H1 (cell line): Measurements from ENCODE around the gene MEX3D. TPM values are rescaled to one million over a fixed set of nuclear protein-coding genes. Genes with fewer than 3 reads are reported as not detected.

Experiments
- CTCF ChIA-PET: fragments of 300-600 bp; sonication (Branson Sonifier 250); formaldehyde crosslinking; loops from one replicate; lab custom pipeline; 2021; ENCODE audit not compliant: partially characterized antibody; lab: Charles Lee
- POLR2A ChIA-PET: fragments of 300-600 bp; sonication (Branson Sonifier 250); formaldehyde crosslinking; loops from one replicate; lab custom pipeline; 2021; ENCODE audit warnings: inconsistent platforms; ENCODE audit not compliant: partially characterized antibody; lab: Charles Lee
- DNase-seq, 2 experiments: peaks; one replicate each; pipeline versions ENCODE4 v3.0.0 to v3.0.0-alpha.2; 2010 to 2022; ENCODE audit warnings: low spot score in 2 of 2, low read depth in 1 of 2, mixed read lengths in 1 of 2
- FAIRE-seq: peaks from 2 replicates; lab custom pipeline; 2011; peaks lifted over from hg19 to GRCh38; lab: Jason Lieb, UNC
- H2AFZ ChIP-seq: 2 replicates; pipeline ENCODE4 v1.8.1; 2012; ENCODE audit warnings: low read length, inconsistent platforms
- H2AK5ac ChIP-seq: 2 replicates; pipeline ENCODE4 v1.6.1; 2013; ENCODE audit warnings: low read depth, low read length
- H2BK120ac ChIP-seq: replicated peaks from 2 replicates; pipeline ENCODE3; 2013; ENCODE audit warnings: low read depth, low read length, inconsistent platforms
- H2BK12ac ChIP-seq: 2 replicates; pipeline ENCODE4 v1.6.1; 2013; ENCODE audit warnings: low read depth, low read length
- H2BK15ac ChIP-seq: 2 replicates; pipeline ENCODE4 v1.6.1; 2013; ENCODE audit warnings: low read length
- H2BK20ac ChIP-seq: 2 replicates; pipeline ENCODE4 v1.6.1; 2013; ENCODE audit warnings: low read length
- H2BK5ac ChIP-seq: 2 replicates; pipeline ENCODE4 v1.6.1; 2013; ENCODE audit warnings: low read depth, low read length
- H3K14ac ChIP-seq: 2 replicates; pipeline ENCODE4 v1.6.1; 2013; ENCODE audit warnings: inconsistent platforms; ENCODE audit not compliant: insufficient read length
- H3K18ac ChIP-seq: 2 replicates; pipeline ENCODE4 v1.6.1; 2013; ENCODE audit warnings: low read length; ENCODE audit errors: extremely low read depth
- H3K23ac ChIP-seq: 2 replicates; pipeline ENCODE4 v1.6.1; 2013; ENCODE audit warnings: inconsistent platforms; ENCODE audit not compliant: insufficient read length
- H3K23me2 ChIP-seq: 2 replicates; pipeline ENCODE4 v1.6.1; 2013; ENCODE audit warnings: low read depth, low read length
- H3K27ac ChIP-seq: 2 replicates; pipeline ENCODE4 v1.6.1; 2011; ENCODE audit warnings: low read depth, low read length, inconsistent platforms
- H3K27me3 ChIP-seq, 4 experiments: replicated peaks in 1 of 4; 1 replicate in 1 of 4; 2 replicates in 3 of 4; pipeline versions ENCODE4 v1.6.1 to v1.8.1; 2011 to 2013; ENCODE audit warnings: low read length in 3 of 4, mild to moderate bottlenecking in 3 of 4, inconsistent platforms in 2 of 4, mixed read lengths in 2 of 4, moderate library complexity in 1 of 4; ENCODE audit not compliant: control insufficient read depth in 3 of 4, insufficient read depth in 3 of 4; ENCODE audit errors: extremely low read depth in 1 of 4
- H3K36me3 ChIP-seq, 4 experiments: 2 replicates each; pipeline versions ENCODE4 v1.6.1 to v1.8.1; 2011 to 2013; ENCODE audit warnings: mild to moderate bottlenecking in 4 of 4, low read length in 3 of 4, moderate library complexity in 2 of 4, control low read depth in 1 of 4, inconsistent platforms in 1 of 4; ENCODE audit not compliant: insufficient read depth in 4 of 4, control insufficient read depth in 2 of 4
- H3K4ac ChIP-seq: replicated peaks from 2 replicates; pipeline ENCODE3; 2013; ENCODE audit warnings: low read length, low read depth, mixed read lengths, inconsistent platforms; ENCODE audit not compliant: insufficient read length
- H3K4me1 ChIP-seq, 4 experiments: replicated peaks in 1 of 4; 1 replicate in 1 of 4; 2 replicates in 3 of 4; pipeline versions ENCODE4 v1.6.1 to v1.8.1; 2011 to 2013; ENCODE audit warnings: low read length in 3 of 4, inconsistent platforms in 2 of 4, mixed read lengths in 1 of 4; ENCODE audit not compliant: insufficient read depth in 4 of 4, control insufficient read depth in 3 of 4
- H3K4me2 ChIP-seq, 2 experiments: 2 replicates each; pipeline versions ENCODE4 v1.6.1 to v1.8.1; 2011 to 2013; ENCODE audit warnings: low read depth in 2 of 2, low read length in 2 of 2, control low read depth in 1 of 2, inconsistent platforms in 1 of 2, mild to moderate bottlenecking in 1 of 2; ENCODE audit not compliant: insufficient read depth in 1 of 2
- H3K4me3 ChIP-seq, 4 experiments: fragments of 200-600, 300-600 bp in 1 of 4; sonication (generic), shearing (Covaris generic), sonication (Bioruptor Twin) in 1 of 4; 2 replicates each; pipeline versions ENCODE4 v1.5.1 to v1.8.1; 2011 to 2016; ENCODE audit warnings: low read length in 4 of 4, low read depth in 3 of 4, control low read depth in 2 of 4, inconsistent platforms in 2 of 4, mild to moderate bottlenecking in 2 of 4, mixed read lengths in 1 of 4, moderate library complexity in 1 of 4; ENCODE audit not compliant: insufficient read depth in 2 of 4; ENCODE audit errors: extremely low read depth in 1 of 4
- H3K56ac ChIP-seq: replicated peaks from 2 replicates; pipeline ENCODE3; 2013; ENCODE audit warnings: low read depth, mild to moderate bottlenecking, mixed read lengths, low read length, inconsistent platforms; ENCODE audit not compliant: insufficient read length
- H3K79me1 ChIP-seq: 2 replicates; pipeline ENCODE4 v1.6.1; 2013; ENCODE audit warnings: low read depth, low read length, control low read depth
- H3K79me2 ChIP-seq, 2 experiments: 2 replicates each; pipeline versions ENCODE4 v1.6.1 to v1.8.1; 2012 to 2013; ENCODE audit warnings: low read length in 2 of 2, mild to moderate bottlenecking in 2 of 2, inconsistent platforms in 1 of 2; ENCODE audit not compliant: insufficient read depth in 2 of 2, control insufficient read depth in 1 of 2
- H3K9ac ChIP-seq, 4 experiments: replicated peaks in 1 of 4; 1 replicate in 1 of 4; 2 replicates in 3 of 4; pipeline versions ENCODE4 v1.6.1 to v1.8.1; 2011 to 2013; ENCODE audit warnings: low read depth in 3 of 4, low read length in 3 of 4, control low read depth in 2 of 4, mild to moderate bottlenecking in 2 of 4, moderate library complexity in 2 of 4, inconsistent platforms in 1 of 4; ENCODE audit errors: extremely low read depth in 1 of 4
- H3K9me3 ChIP-seq, 2 experiments: 2 replicates each; pipeline versions ENCODE4 v1.6.1 to v1.8.1; 2012 to 2013; ENCODE audit warnings: mild to moderate bottlenecking in 2 of 2, moderate library complexity in 2 of 2, control low read depth in 1 of 2, inconsistent platforms in 1 of 2, low read depth in 1 of 2, low read length in 1 of 2, mixed read lengths in 1 of 2; ENCODE audit not compliant: insufficient read depth in 2 of 2
- H4K20me1 ChIP-seq, 2 experiments: replicated peaks in 1 of 2; 2 replicates each; pipeline versions ENCODE3 to v1.8.1; 2011 to 2013; ENCODE audit warnings: inconsistent platforms in 2 of 2, low read length in 2 of 2, mild to moderate bottlenecking in 1 of 2; ENCODE audit not compliant: insufficient read depth in 2 of 2, control insufficient read depth in 1 of 2
- H4K5ac ChIP-seq: 2 replicates; pipeline ENCODE4 v1.6.1; 2013; ENCODE audit warnings: low read length, low read depth, mixed read lengths, inconsistent platforms; ENCODE audit not compliant: insufficient read length
- H4K8ac ChIP-seq: 2 replicates; pipeline ENCODE4 v1.8.0; 2013; ENCODE audit warnings: mild to moderate bottlenecking, moderate library complexity, low read length, inconsistent platforms; ENCODE audit not compliant: insufficient read depth; ENCODE audit errors: extremely low read depth
- H4K91ac ChIP-seq: replicated peaks from 2 replicates; pipeline ENCODE3; 2013; ENCODE audit warnings: low read length, mixed read lengths, inconsistent platforms; ENCODE audit not compliant: insufficient read length
- EZH2 ChIP-seq: fragments of 200-600 bp; sonication (generic); IDR thresholded peaks from 2 replicates; pipeline ENCODE4 v1.7.1; 2012; ENCODE audit warnings: low read depth, mild to moderate bottlenecking, moderate library complexity, low read length, inconsistent platforms; ENCODE audit not compliant: severe bottlenecking
- KDM4A ChIP-seq: IDR thresholded peaks from one replicate; pipeline ENCODE4 v1.7.1; 2012; ENCODE audit warnings: low read depth, mild to moderate bottlenecking, moderate library complexity, low read length, inconsistent platforms; ENCODE audit not compliant: severe bottlenecking
- SUZ12 ChIP-seq: fragments of 200-600 bp; sonication (generic); IDR thresholded peaks from 2 replicates; pipeline ENCODE4 v1.6.1; 2012; ENCODE audit warnings: mild to moderate bottlenecking, inconsistent platforms, low read length, moderate library complexity, mixed read lengths
- TBP ChIP-seq: IDR thresholded peaks from 2 replicates; pipeline ENCODE4 v1.6.1; 2011; ENCODE audit warnings: low read depth, low read length, improper control_type of control experiment
- WGBS, 2 experiments: shearing (Covaris generic) in 1 of 2; methylation state at CpG; one replicate each; pipeline versions ENCODE4 v1.1.6 to v1.1.7; 2013 to 2015; ENCODE audit warnings: low lambda C conversion rate in 2 of 2, mixed read lengths in 2 of 2, inconsistent platforms in 1 of 2, low coverage in 1 of 2, missing lambda C conversion rate in 1 of 2; ENCODE audit not compliant: insufficient replicate concordance in 2 of 2, insufficient coverage in 1 of 2, insufficient read length in 1 of 2; ENCODE audit errors: extremely low coverage in 1 of 2, missing lambda C conversion rate in 1 of 2; 5-methylcytosine and 5-hydroxymethylcytosine counted together
- polyA plus RNA-seq, 7 experiments: library from polyadenylated mRNA; depleted of rRNA in 3 of 7; stranded (reverse) in 5 of 7; unstranded in 2 of 7; fragments of >200 nt in 5 of 7; fragments of 200-250 nt in 2 of 7; gene quantifications; 1 replicate in 5 of 7; 2 replicates in 1 of 7; 4 replicates in 1 of 7; pipeline versions ENCODE4 v1.2.1 to v1.2.3, GENCODE V29; 2011 to 2013; ENCODE audit warnings: missing spikeins in 2 of 7, mixed read lengths in 2 of 7
- total RNA-seq: library from RNA; stranded (reverse); fragmentation: NEBNext Ultra II Directional; extraction: Animal tissue kit (Norgen Biotek cat#: 25700); gene quantifications from 2 replicates; pipeline ENCODE4 v1.2.1, GENCODE V29; 2021

Gene MEX3D
- total and polyA plus RNA-seq, 2 of the 8 experiments (the other 6 are each of a cell fraction or from before 2014, with no cell fraction given): 20.8 to 78.8 TPM

GRCh38 chr19:1524287-1524971 lies 43.7 kb downstream of the MEX3D start:
- peak overlapping the region in 1 of 4 experiments; percentile 57; a peak in 2 of 7 replicates for H3K9ac ChIP-seq

More at GRCh38 chr19:1524287-1524971, 43.7 kb downstream of the MEX3D start:
- peak overlapping the region; percentile 83 for H3K23ac ChIP-seq
- peaks cover 0 to 3% (median 1%) of the 10 kb centered on the region in 4 experiments; a peak in 3 of 7 replicates for H3K4me1 ChIP-seq
- no peaks in the 10 kb centered on the region for H3K79me1 ChIP-seq
- peak overlapping the region; percentile 98 for H3K4ac ChIP-seq
- H2BK120ac ChIP-seq: no peak overlapping the region
- peaks cover 8% of the 10 kb centered on the region; the same call in 1 of the 2 replicates for H3K23me2 ChIP-seq
- H3K4me3 ChIP-seq: peak overlapping the region in 3 of 4 experiments; percentile 25 to 57 (median 35); a peak in 5 of 8 replicates
- no peak overlapping the region for H2AFZ ChIP-seq
- peak overlapping the region; percentile 51 for H4K8ac ChIP-seq
- no peak overlapping the region for H2BK5ac ChIP-seq
- no peak overlapping the region; the same call in 1 of the 2 replicates for H2BK20ac ChIP-seq
- ChIA-PET CTCF (interaction anchor here (0.6 to 1.5 kb wide), 5 partner anchors 10 to 298 kb away, joined by 3 to 4 read pairs (median 3); no protein-coding TSS in a partner anchor), POLR2A (interaction anchor here (1.0 to 1.4 kb wide), 2 partner anchors 18 to 258 kb away, joined by 3 to 4 read pairs; no protein-coding TSS in a partner anchor)
- no peaks in the 10 kb centered on the region; a peak in 1 of 8 replicates for H3K36me3 ChIP-seq
- H2BK12ac ChIP-seq: peak overlapping the region; percentile 40; the same call in 1 of the 2 replicates
- no peak overlapping the region for H3K14ac ChIP-seq
- H3K56ac ChIP-seq: peak overlapping the region; percentile 30
- H3K79me2 ChIP-seq: no peaks in the 10 kb centered on the region
- 0 out of 2 replicates have a peak overlapping the region, but pooled peaks have one; percentile 4 for H3K18ac ChIP-seq
- H3K27ac ChIP-seq: no peak overlapping the region
- H3K27me3 ChIP-seq: peaks cover 19 to 34% (median 31%) of the 10 kb centered on the region in 4 experiments
- no peak overlapping the region for H4K5ac ChIP-seq
- H2BK15ac ChIP-seq: peak overlapping the region; percentile 77; the same call in 1 of the 2 replicates
- peak overlapping the region; percentile 73 to 97 for H3K4me2 ChIP-seq
- no peaks in the 10 kb centered on the region for H3K9me3 ChIP-seq
- FAIRE-seq (peak; percentile 77), DNase-seq (no peak)
- H2AK5ac ChIP-seq: peak overlapping the region; percentile 94
- no peak overlapping the region for H4K91ac ChIP-seq
- WGBS, 2 experiments: 48% methylated on average over 6 of the region's 49 CpGs; no CpG with 5 or more reads in 1 of the 2 experiments
- peaks cover 8 to 15% of the 10 kb centered on the region in 2 experiments for H4K20me1 ChIP-seq
- TF ChIP-seq SUZ12 (peak; percentile 73; the same call in 1 of the 2 replicates), KDM4A (peak; percentile 39), TBP (no peak), EZH2 (peak; percentile 50)
